Activated T-helper 17 cell treated with anti-CD3 and anti-CD28 coated beads, Interleukin-2, amount 50 U/mL, for 72 hours (primary cell): Measurements from ENCODE around the gene NMRK2. TPM values are rescaled to one million over a fixed set of nuclear protein-coding genes. Genes with fewer than 3 reads are reported as not detected.
A peak's percentile ranks its signal among the peaks of the same experiment; 100 is the strongest.

Source experiments
- ATAC-seq: fragments of 150-1000 bp; cut with Tn5 transposase; replicated peaks from 2 replicates; pipeline ENCODE4 v1.10.0; 2021; ENCODE audit warnings: mild to moderate bottlenecking, moderate library complexity
- H3K27ac Mint-ChIP-seq: one replicate; pipeline ENCODE4 v1.8.0; 2022; ENCODE audit warnings: mixed read lengths
- H3K27me3 Mint-ChIP-seq: one replicate; pipeline ENCODE4 v1.8.0; 2022; ENCODE audit warnings: mixed read lengths
- H3K36me3 Mint-ChIP-seq: one replicate; pipeline ENCODE4 v1.8.0; 2022; ENCODE audit warnings: low read depth, mild to moderate bottlenecking, mixed read lengths
- H3K4me1 Mint-ChIP-seq: one replicate; pipeline ENCODE4 v1.8.0; 2022; ENCODE audit warnings: mixed read lengths
- H3K4me3 Mint-ChIP-seq: one replicate; pipeline ENCODE4 v1.8.0; 2022; ENCODE audit warnings: mild to moderate bottlenecking, mixed read lengths
- H3K9me3 Mint-ChIP-seq: one replicate; pipeline ENCODE4 v1.8.0; 2022; ENCODE audit warnings: mixed read lengths
- total RNA-seq, 2 donors: library from RNA; stranded (reverse); gene quantifications; one replicate each; pipeline ENCODE4 v1.2.3, GENCODE V29; 2022

NMRK2 gene
- total RNA-seq, 2 donors from 2014 or later = not detected

DNA sequence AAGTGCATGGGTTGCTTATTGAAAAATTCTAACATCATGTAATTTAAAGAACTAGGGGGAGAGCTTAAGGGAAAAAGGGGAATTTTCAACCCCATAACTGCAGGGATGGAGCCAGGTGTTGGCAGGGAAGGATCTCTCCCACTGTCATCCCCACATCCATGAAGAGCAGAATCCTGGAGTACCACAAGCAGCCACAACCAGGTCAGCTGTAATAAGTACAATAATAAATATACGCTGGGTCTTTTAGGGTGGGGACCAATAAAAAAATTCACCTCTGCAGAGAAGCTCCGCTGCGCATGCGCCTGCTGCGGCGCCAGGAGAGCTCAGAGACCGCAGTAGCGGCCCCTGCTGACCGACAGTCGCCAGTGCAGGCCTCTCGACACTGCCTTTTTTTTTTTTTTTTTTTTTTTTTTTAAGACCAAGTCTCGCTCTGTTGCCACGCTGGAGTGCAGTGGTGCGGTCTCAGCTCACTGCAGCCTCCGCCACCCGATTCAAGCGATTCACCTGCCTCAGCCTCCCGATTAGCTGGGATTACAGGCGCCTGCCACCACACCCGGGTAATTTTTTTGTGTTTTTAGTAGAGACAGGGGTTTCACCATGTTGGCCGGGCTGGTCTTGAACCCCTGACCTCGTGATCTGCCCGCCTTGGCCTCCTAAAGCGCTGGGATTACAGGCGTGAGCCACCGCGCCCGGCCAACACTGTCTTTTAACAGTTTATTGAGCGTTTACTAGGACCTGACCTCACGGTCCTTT lies 54.9 kb downstream of the NMRK2 start:
- Mint-ChIP-seq H3K27me3 (no peaks in the 10 kb centered on the region), H3K36me3 (peaks cover 28% of the 10 kb centered on the region), H3K27ac (peak overlapping the region; percentile 71), H3K9me3 (no peaks in the 10 kb centered on the region), H3K4me3 (peak overlapping the region; percentile 98), H3K4me1 (peaks cover 26% of the 10 kb centered on the region)
- ATAC-seq = peak; percentile 22

DNA sequence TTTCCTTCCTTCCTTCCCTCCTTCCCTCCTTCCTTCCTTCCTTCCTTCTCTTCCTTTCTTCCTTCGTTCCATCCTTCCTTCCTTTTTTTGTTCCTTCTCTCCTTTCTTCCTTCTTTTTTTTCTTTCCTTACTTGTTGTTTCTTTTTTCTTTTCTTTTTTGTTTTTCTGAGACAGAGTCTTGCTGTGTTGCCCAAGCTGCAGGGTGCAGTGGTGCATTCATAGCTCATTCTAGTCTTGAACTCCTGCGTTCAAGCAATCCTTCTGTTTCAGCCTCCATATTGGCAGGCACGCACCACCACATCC lies 57.9 kb downstream of the NMRK2 start:
- peaks cover 14% of the 10 kb centered on the region for H3K4me1 Mint-ChIP-seq
- no peak for ATAC-seq
- no peaks in the 10 kb centered on the region for H3K36me3 Mint-ChIP-seq
- peak overlapping the region; percentile 90 for H3K4me3 Mint-ChIP-seq
- no peaks in the 10 kb centered on the region for H3K27me3 Mint-ChIP-seq
- H3K9me3 Mint-ChIP-seq = no peaks in the 10 kb centered on the region
- peak overlapping the region; percentile 91 for H3K27ac Mint-ChIP-seq

Other genes starting within 250 kb of the NMRK2 start
- 10 to 100 TPM; 16.1 to 26.2 TPM for gene PIP5K1C, start 232.6 kb upstream of the NMRK2 start, total RNA-seq
- gene TJP3, start 224.7 kb upstream of the NMRK2 start, total RNA-seq = 1 to 10 TPM; 1.5 to 8.6 TPM
- gene APBA3, start 171.4 kb upstream of the NMRK2 start, total RNA-seq = 10 to 100 TPM; 49.3 to 75.0 TPM
- 10 to 100 TPM; 25.5 to 57.2 TPM for gene MRPL54, start 170.4 kb upstream of the NMRK2 start, total RNA-seq
- gene RAX2, start 160.8 kb upstream of the NMRK2 start, total RNA-seq = not detected
- 10 to 100 TPM; 14.8 to 17.1 TPM for gene MATK, start 146.7 kb upstream of the NMRK2 start, total RNA-seq
- gene ZFR2, start 64.0 kb upstream of the NMRK2 start, total RNA-seq = 1 to 10 TPM in 1 of 2 donors, under 1 TPM in 1; 0.28 to 1.6 TPM
- gene ATCAY, start 52.4 kb upstream of the NMRK2 start, total RNA-seq = not detected
- 10 to 100 TPM; 37.5 to 40.6 TPM for gene DAPK3, start 38.0 kb downstream of the NMRK2 start, total RNA-seq
- gene EEF2, start 52.4 kb downstream of the NMRK2 start, total RNA-seq = 1,000 to 10,000 TPM; 3,211 to 3,379 TPM
- 10 to 100 TPM; 32.8 to 39.1 TPM for gene PIAS4, start 74.7 kb downstream of the NMRK2 start, total RNA-seq
- 10 to 100 TPM; 38.5 to 41.3 TPM for gene ZBTB7A, start 133.8 kb downstream of the NMRK2 start, total RNA-seq
- 100 to 1,000 TPM; 143 to 155 TPM for gene MAP2K2, start 191.1 kb downstream of the NMRK2 start, total RNA-seq
- gene CREB3L3, start 220.6 kb downstream of the NMRK2 start, total RNA-seq = 1 to 10 TPM in 1 of 2 donors, not detected in 1; 1.1 TPM
- 10 to 100 TPM; 37.9 to 38.9 TPM for gene SIRT6, start 249.5 kb downstream of the NMRK2 start, total RNA-seq
- gene ANKRD24, start 249.6 kb downstream of the NMRK2 start, total RNA-seq = 1 to 10 TPM; 1.2 to 2.5 TPM